Osteoblast (primary cell): ENCODE results near the gene RAB6C. TPM values are rescaled to one million over a fixed set of nuclear protein-coding genes. Genes with fewer than 3 reads are reported as not detected.
"Not testable (repeated sequence)": the region's sequence is repeated elsewhere in the genome, so short reads cannot be mapped to it uniquely, and the experiment has no call there.

Experiments used
- DNase-seq: peaks from one replicate; pipeline ENCODE4 v3.0.0; 2011; ENCODE audit warnings: low spot score, mixed read lengths; ENCODE audit not compliant: insufficient read length; ENCODE audit errors: missing footprints
- H2AFZ ChIP-seq: 2 replicates; pipeline ENCODE4 v1.6.0; 2011; ENCODE audit warnings: mild to moderate bottlenecking, low read length
- H3K27ac ChIP-seq: 2 replicates; pipeline ENCODE4 v1.5.1; 2011; ENCODE audit warnings: mild to moderate bottlenecking, low read depth, low read length, moderate library complexity
- H3K27me3 ChIP-seq: 2 replicates; pipeline ENCODE4 v1.6.0; 2012; ENCODE audit warnings: mild to moderate bottlenecking, control low read depth, inconsistent platforms, low read length, moderate library complexity; ENCODE audit not compliant: insufficient read depth
- H3K36me3 ChIP-seq: 2 replicates; pipeline ENCODE4 v1.5.1; 2011; ENCODE audit warnings: mild to moderate bottlenecking, low read length, control low read depth, moderate library complexity; ENCODE audit not compliant: insufficient read depth
- H3K4me1 ChIP-seq: 2 replicates; pipeline ENCODE4 v1.5.1; 2011; ENCODE audit warnings: mild to moderate bottlenecking, low read length, control low read depth, moderate library complexity; ENCODE audit not compliant: insufficient read depth
- H3K4me2 ChIP-seq: 2 replicates; pipeline ENCODE4 v1.6.0; 2011; ENCODE audit warnings: mild to moderate bottlenecking, low read length; ENCODE audit not compliant: insufficient read depth
- H3K4me3 ChIP-seq: fragments of 200-600 bp; sonication (generic); 3 replicates; pipeline ENCODE4 v1.5.1; 2012; ENCODE audit warnings: mild to moderate bottlenecking, low read length, inconsistent platforms; ENCODE audit not compliant: insufficient read depth
- H3K79me2 ChIP-seq: 2 replicates; pipeline ENCODE4 v1.6.0; 2012; ENCODE audit warnings: mild to moderate bottlenecking, low read length, control low read depth, inconsistent platforms; ENCODE audit not compliant: insufficient read depth
- H3K9me3 ChIP-seq: 2 replicates; pipeline ENCODE4 v1.5.1; 2011; ENCODE audit warnings: low read depth, low read length, control low read depth
- H4K20me1 ChIP-seq: 2 replicates; pipeline ENCODE4 v1.6.0; 2012; ENCODE audit warnings: mild to moderate bottlenecking, low read length, control low read depth; ENCODE audit not compliant: insufficient read depth
- CTCF ChIP-seq: IDR thresholded peaks from 2 replicates; pipeline ENCODE4 v1.5.1; 2011; ENCODE audit warnings: mild to moderate bottlenecking, low read depth, low read length, moderate library complexity; ENCODE audit errors: extremely low read depth
- total RNA-seq: library from RNA; depleted of rRNA; stranded (reverse); fragments of >200 nt; gene quantifications from 2 replicates; pipeline ENCODE4 v1.2.3, GENCODE V29; 2012

The RAB6C gene
- not detected in 2 replicates for total RNA-seq

DNA sequence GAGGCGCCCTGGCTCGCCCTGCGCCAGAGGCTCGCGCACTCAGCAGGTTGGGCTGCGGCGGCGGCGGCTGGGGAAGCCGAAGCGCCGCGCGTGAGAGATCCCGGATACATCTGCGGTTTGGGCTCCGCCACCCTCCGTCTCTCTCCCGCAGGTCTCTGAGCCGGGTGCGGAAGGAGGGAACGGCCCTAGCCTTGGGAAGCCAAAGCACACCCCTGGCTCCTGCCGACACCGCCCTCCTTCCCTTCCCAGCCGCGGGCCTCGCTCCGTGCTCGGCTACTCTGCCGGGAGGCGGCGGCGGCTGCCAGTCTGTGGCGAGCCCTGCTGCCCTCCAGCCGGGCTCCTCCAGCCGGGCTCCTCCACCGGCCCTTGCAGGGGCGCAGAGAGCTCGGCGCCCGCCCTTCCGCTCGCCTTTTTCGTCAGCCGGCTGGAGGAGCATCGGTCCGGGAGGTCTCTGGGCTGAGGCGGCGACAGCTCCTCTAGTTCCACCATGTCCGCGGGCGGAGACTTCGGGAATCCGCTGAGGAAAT, at the start of gene RAB6C:
TSS of gene RAB6C (plus strand) at position 38 of the 527 bp plus-strand sequence. CDS start at position 488, 450 bp downstream.
- H3K27ac ChIP-seq, DNase-seq, H3K9me3 ChIP-seq, H3K4me1 ChIP-seq, H4K20me1 ChIP-seq, H3K79me2 ChIP-seq, H3K36me3 ChIP-seq, H3K27me3 ChIP-seq: not testable (repeated sequence)
- H3K4me2 ChIP-seq, result peak within 1 kb of the TSS; percentile 23
- peak within 1 kb of the TSS; percentile 22 for H3K4me3 ChIP-seq
- peak within 1 kb of the TSS; percentile 41 for H2AFZ ChIP-seq

- Histone ChIP-seq H4K20me1 (no peaks in the 10 kb centered on the region), H3K9me3 (no peaks in the 10 kb centered on the region), H3K36me3 (no peaks in the 10 kb centered on the region), H3K4me2 (no peak overlapping the region), H2AFZ (no peak overlapping the region), H3K27ac (no peak overlapping the region), H3K79me2 (no peaks in the 10 kb centered on the region), H3K4me1 (no peaks in the 10 kb centered on the region), H3K4me3 (no peak overlapping the region), H3K27me3 (no peaks in the 10 kb centered on the region)
- no peak for TF ChIP-seq CTCF
- no peak for DNase-seq
Observed at GRCh38 chr2:129930451-129930850, 49.0 kb upstream of the RAB6C start.

GRCh38 chr2:129933387-129933786, 46.1 kb upstream of the RAB6C start:
- not testable (repeated sequence) for H3K4me2 ChIP-seq, H3K27ac ChIP-seq, H3K9me3 ChIP-seq, H3K4me3 ChIP-seq, H2AFZ ChIP-seq, H3K36me3 ChIP-seq, H4K20me1 ChIP-seq, DNase-seq, H3K79me2 ChIP-seq, H3K27me3 ChIP-seq, H3K4me1 ChIP-seq

DNA sequence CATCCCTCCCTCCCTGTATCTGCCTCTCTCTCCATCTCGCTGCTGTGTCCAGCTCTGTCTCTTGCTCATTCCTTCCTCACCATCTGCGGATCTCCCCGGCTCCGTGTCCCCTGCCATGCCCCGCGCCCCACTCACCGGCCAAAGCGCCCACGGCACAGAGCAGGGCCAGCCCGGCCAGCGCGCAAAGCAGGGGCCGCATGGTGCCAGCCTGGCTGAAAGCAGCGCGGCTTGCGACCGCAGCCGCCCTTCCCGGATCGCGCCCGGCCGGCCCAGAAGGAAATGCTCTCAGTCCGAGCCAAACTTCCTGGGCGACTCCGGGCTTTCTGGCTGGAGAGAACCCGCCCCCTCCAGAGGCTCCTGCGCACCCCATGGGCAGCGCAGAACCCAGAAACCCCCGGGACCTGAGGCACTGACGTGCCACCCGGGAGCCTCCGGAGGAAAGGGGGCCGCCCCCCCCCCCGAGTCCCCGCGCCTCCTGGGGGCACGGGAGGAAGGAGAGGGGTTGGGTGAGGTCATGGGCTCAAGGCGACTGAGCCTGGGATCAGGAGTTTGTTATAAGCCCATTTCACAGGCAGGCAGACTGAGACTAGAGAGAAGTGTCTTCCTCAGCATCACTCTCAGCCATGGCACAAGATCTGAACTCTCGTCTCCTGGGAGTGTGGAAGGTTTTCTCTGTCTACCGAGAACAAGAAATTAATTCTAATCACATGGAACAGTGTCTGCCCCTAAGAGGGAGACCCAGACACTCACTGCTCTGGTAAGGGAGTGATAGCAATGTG, 45.2 kb upstream of the RAB6C start:
- H3K4me2 ChIP-seq, result no peak overlapping the region
- no peak overlapping the region for H2AFZ ChIP-seq
- H3K27me3 ChIP-seq, result no peaks in the 10 kb centered on the region

More for the DNA sequence above, 45.2 kb upstream of the RAB6C start:
- no peaks in the 10 kb centered on the region for H4K20me1 ChIP-seq
- peak overlapping the region; percentile 39 for H3K4me3 ChIP-seq
- H3K36me3 ChIP-seq, result no peaks in the 10 kb centered on the region
- no peaks in the 10 kb centered on the region for H3K4me1 ChIP-seq
- no peak overlapping the region for H3K27ac ChIP-seq
- H3K79me2 ChIP-seq, result no peaks in the 10 kb centered on the region
- no peaks in the 10 kb centered on the region for H3K9me3 ChIP-seq
- no peak for TF ChIP-seq CTCF
- DNase-seq, result peak; percentile 39
